ENCODE data around the gene RAB11FIP5. TPM values are rescaled to one million over a fixed set of nuclear protein-coding genes. Genes with fewer than 3 reads are reported as not detected.

RAB11FIP5 gene, protein sequence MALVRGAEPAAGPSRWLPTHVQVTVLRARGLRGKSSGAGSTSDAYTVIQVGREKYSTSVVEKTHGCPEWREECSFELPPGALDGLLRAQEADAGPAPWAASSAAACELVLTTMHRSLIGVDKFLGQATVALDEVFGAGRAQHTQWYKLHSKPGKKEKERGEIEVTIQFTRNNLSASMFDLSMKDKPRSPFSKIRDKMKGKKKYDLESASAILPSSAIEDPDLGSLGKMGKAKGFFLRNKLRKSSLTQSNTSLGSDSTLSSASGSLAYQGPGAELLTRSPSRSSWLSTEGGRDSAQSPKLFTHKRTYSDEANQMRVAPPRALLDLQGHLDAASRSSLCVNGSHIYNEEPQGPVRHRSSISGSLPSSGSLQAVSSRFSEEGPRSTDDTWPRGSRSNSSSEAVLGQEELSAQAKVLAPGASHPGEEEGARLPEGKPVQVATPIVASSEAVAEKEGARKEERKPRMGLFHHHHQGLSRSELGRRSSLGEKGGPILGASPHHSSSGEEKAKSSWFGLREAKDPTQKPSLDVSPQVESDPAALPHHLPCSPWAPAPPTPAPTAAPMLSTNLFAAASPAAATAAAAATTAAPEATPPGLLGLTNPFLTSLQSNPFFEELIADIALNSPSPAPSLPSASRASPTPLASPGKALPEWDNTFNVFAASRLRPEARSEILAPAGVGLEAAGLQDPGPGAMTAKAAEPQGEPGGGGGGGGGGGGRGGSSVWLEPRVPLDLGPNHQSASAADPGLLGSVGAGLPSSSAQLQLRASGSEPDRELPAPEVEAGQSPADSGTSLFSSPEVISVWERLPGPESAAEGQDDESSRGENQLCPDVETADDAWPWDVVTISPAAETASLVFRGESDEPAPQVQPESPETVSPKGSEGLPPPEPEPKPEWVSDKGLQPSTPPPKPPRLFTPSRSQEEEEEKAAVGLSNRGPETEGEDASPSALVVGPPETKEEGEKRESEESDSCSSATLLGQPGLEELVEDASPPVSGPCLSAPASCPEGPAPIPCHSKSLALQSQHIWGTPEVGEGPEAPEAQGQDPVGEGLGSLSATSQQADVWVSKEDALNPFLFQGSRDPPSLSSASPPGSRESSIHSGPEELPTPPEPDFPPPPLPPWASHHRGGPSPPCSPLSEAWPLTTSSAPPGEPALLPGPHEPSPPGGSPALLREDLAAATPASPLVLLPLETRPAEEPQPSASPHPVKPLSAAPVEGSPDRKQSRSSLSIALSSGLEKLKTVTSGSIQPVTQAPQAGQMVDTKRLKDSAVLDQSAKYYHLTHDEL (N-terminal part only)
- total RNA-seq (2021) = 12.9 and 13.7 TPM in 2 replicates
- percentile 50 among the genes with signal in this experiment for Bru-seq, nascent RNA
- percentile 56 among the genes with signal in this experiment for BruChase-seq, experiment 1, labeled RNA remaining after a 2-hour chase
- BruChase-seq, experiment 2, labeled RNA remaining after a 6-hour chase = percentile 56 among the genes with signal in this experiment
- long read RNA-seq, full-length matches to known transcripts = 19 of 36 reads
- long read RNA-seq, partial matches to known transcripts = 9 of 36 reads
- long read RNA-seq, other reads (novel, unspliced or antisense) = 8 of 36 reads

DNA sequence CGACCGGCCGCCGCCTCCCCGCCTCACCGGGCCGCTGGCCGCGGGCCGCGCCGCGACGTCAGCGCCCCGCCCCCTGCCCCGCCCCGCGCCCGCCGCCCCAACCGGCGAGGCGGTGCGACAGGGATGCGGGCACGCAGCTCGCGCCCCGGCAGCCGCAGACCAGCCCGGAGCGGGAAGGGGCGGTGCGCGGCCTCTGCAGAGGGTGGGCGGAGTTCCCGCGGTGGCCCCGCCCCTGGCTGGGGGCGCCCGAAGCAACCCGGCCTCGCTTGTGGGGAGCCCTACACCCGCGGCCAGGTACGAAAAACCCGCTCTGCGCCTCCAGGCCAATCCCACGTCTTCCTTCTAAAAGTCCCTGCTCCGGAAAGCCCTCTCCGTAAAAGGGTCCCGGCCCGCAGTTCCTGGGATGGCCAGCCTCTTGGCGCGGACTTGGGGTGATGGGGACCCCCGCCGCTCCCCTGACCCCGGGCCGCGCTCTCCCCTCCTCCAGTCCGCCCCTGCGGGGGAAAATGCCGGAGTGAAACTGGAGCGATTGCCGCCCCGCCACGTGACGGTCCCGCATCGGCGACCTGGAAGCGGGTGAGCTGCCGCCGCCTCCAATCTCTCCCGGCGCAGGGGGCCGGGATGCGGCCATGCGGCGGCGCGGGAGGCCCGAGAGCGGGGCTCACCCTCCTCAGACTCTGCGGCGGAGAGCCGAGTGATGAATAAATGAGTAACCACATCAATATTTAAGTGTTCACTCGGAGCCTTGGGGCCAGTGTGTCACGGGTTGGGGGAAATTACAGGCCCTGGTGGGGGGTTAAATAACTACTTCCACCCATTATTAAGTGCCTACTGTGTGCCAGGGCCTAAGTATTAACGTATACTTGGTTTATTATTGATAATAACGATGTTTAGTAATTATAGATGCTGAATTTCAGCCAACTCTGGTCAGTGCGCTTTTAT lies at the start of gene RAB11FIP5:
TSS of gene RAB11FIP5 (minus strand) at position 36 of the 942 bp plus-strand sequence. CDS start 171 bp downstream, outside the sequence.
- Histone ChIP-seq H3K9me3 (ENCODE audit: low read depth, low read length, poor library complexity, severe bottlenecking) (no peaks in the 10 kb centered on the region), H3K4me3 (ENCODE audit: low read depth, low read length, poor library complexity, severe bottlenecking) (peak within 1 kb of the TSS; percentile 86), H3K27me3 (replicated peaks; ENCODE audit: insufficient read depth, low read depth, low read length, poor library complexity) (no peaks in the 10 kb centered on the region), H3K36me3 (ENCODE audit: insufficient read depth, low read length, poor library complexity, severe bottlenecking) (no peaks in the 10 kb centered on the region), H3K27ac (ENCODE audit: low read depth, low read length, poor library complexity, severe bottlenecking) (peak within 1 kb of the TSS; percentile 69), H3K4me1 (ENCODE audit: insufficient read depth, low read length, poor library complexity, severe bottlenecking) (peaks cover 8% of the 10 kb centered on the region)
- DNase-seq (ENCODE audit: low spot score) = peak; percentile 81
- no TSS peak for BruUV-seq (replicated peaks)
- intact Hi-C loops (cut with micrococcal nuclease; ENCODE audit: unreplicated experiment) = no loop called here
- CTCF ChIA-PET = interaction anchor here (0.7 to 1.4 kb wide), 2 partner anchors 43 to 580 kb away, joined by 3 to 4 read pairs; no protein-coding TSS in a partner anchor
- POLR2A ChIA-PET (ENCODE audit: low non-redundant PET) = no interaction called here
- TF ChIP-seq CTCF (conservative IDR thresholded peaks at IDR 0.05; ENCODE audit: low read depth, low read length) = no peak
- no peak for TF ChIP-seq EZH2 (IDR thresholded peaks at IDR 0.05; ENCODE audit: borderline replicate concordance, low read depth, low read length, poor library complexity, severe bottlenecking)

DNA sequence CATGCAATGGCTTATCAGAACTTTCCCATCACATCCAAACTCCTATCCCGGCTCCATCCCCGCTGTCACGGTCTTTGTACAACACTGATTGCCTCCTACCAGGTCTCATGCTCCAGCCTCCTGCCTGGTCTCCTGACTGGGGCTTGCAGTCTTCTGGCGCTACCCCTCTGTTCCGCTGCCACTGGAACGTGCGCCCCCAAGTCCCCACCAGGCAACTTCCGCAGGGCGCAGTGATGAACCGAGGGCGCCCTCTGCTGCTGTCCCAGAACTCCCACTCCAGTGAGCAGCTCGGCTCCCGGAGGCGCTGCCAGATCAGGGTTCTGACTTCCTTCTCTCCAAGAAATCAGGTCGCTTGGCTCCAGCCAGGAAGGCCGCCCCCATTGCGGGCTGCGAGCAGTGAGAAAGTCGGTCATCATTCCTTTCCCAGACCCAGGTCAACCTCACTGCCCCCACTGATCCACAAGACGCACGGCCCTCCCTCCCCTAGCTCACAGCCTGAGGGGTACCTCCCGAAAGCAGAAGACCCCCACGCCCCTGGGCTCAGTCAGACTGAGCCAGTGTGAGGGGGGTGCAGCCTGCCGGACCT lies 43.9 kb upstream of the RAB11FIP5 start:
- peaks cover 2% of the 10 kb centered on the region for H3K4me1 ChIP-seq (ENCODE audit: insufficient read depth, low read length, poor library complexity, severe bottlenecking)
- ChIA-PET CTCF (interaction anchor here (0.6 to 2.8 kb wide), 5 partner anchors 44 to 263 kb away, joined by 4 to 16 read pairs (median 7); partner anchors contain the start of gene RAB11FIP5), POLR2A (ENCODE audit: low non-redundant PET) (no interaction called here)
- H3K36me3 ChIP-seq (ENCODE audit: insufficient read depth, low read length, poor library complexity, severe bottlenecking) = no peaks in the 10 kb centered on the region
- intact Hi-C loops (cut with micrococcal nuclease; ENCODE audit: unreplicated experiment) = loop anchor here (1.0 kb wide), 1 partner anchor 71 kb away; no protein-coding TSS in a partner anchor
- H3K9me3 ChIP-seq (ENCODE audit: low read depth, low read length, poor library complexity, severe bottlenecking) = no peaks in the 10 kb centered on the region
- no peak overlapping the region for H3K4me3 ChIP-seq (ENCODE audit: low read depth, low read length, poor library complexity, severe bottlenecking)
- peak; percentile 69 for DNase-seq (ENCODE audit: low spot score)
- TF ChIP-seq EZH2 (IDR thresholded peaks at IDR 0.05; ENCODE audit: borderline replicate concordance, low read depth, low read length, poor library complexity, severe bottlenecking) (no peak), CTCF (conservative IDR thresholded peaks at IDR 0.05; ENCODE audit: low read depth, low read length) (peak; percentile 93)
- no TSS peak for BruUV-seq (replicated peaks)
- H3K27ac ChIP-seq (ENCODE audit: low read depth, low read length, poor library complexity, severe bottlenecking) = no peak overlapping the region
- no peaks in the 10 kb centered on the region for H3K27me3 ChIP-seq (replicated peaks; ENCODE audit: insufficient read depth, low read depth, low read length, poor library complexity)
